ENCODE results near the gene CDR2. TPM values are rescaled to one million over a fixed set of nuclear protein-coding genes. Genes with fewer than 3 reads are reported as not detected.
A peak's percentile ranks its signal among the peaks of the same experiment; 100 is the strongest.

The CDR2 gene
- total and polyA plus RNA-seq, 2 of the 13 experiments (the other 11 are each of a cell fraction or from before 2014, with no cell fraction given) = 59.0 to 78.9 TPM

DNA sequence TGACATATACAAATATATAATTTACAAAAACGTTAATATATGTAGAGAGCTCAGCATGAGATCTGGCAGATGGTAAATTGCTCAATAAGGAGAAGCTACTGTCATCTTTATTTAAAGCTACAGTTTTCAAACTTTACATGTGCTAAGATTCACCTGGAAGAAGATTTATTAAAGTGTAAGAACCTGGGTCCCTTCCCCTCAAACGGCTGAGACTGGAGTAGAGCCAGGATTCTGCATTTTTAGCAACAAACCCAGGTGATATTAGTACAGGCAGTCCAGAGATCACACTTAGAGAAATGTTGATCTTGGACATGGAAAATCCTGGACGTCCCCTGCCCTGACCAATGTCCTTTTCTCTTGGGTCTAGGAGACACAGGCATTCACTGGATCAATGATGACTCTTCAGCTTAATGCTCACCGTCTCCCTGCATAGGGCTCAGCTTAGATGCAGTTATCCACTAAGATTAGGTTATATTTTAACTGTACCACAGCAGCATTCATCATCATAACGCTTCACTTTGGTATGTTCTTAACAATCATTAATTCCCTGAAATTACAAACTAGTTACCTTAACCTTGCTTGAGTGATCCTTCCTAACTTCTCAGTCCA lies 20.4 kb downstream of the CDR2 start (continued):
- TF ChIP-seq HOMEZ (CRISPR knock-in tag; IDR thresholded peaks at IDR 0.05; ENCODE audit: low read depth) = peak; percentile 73; the same call in 1 of the 2 replicates
- TF ChIP-seq POGZ (CRISPR knock-in tag; IDR thresholded peaks at IDR 0.05) = peak; percentile 57
- no peak for TF ChIP-seq ZFX (CRISPR knock-in tag; IDR thresholded peaks at IDR 0.05; ENCODE audit: low read depth)
- TF ChIP-seq RFX3 (CRISPR knock-in tag; IDR thresholded peaks at IDR 0.05) = no peak
- TF ChIP-seq ZNF772 (CRISPR knock-in tag; IDR thresholded peaks at IDR 0.05) = no peak
- TF ChIP-seq TEF (CRISPR knock-in tag; IDR thresholded peaks at IDR 0.05) = no peak
- TF ChIP-seq DNMT3B (CRISPR knock-in tag; conservative IDR thresholded peaks at IDR 0.05) = no peak
- no peak for TF ChIP-seq TRIM24 (CRISPR knock-in tag; IDR thresholded peaks at IDR 0.05)
- TF ChIP-seq ZBTB20 (CRISPR knock-in tag; IDR thresholded peaks at IDR 0.05; ENCODE audit: borderline replicate concordance, low read depth) = peak; percentile 75; the same call in 1 of the 2 replicates
- peak; percentile 80; the same call in 1 of the 2 replicates for TF ChIP-seq PITX1 (CRISPR knock-in tag; IDR thresholded peaks at IDR 0.05)
- 0 out of 2 replicates have a peak, but pooled peaks have one; percentile 36 for TF ChIP-seq MIER2 (CRISPR knock-in tag; IDR thresholded peaks at IDR 0.05)
- 0 out of 2 replicates have a peak, but pooled peaks have one; percentile 35 for TF ChIP-seq ZFP82 (CRISPR knock-in tag; IDR thresholded peaks at IDR 0.05; ENCODE audit: borderline replicate concordance)
- no peak for TF ChIP-seq ZNF761 (CRISPR knock-in tag; conservative IDR thresholded peaks at IDR 0.05)
- no peak for TF ChIP-seq CREB1 (IDR thresholded peaks at IDR 0.05)
- peak; percentile 41 for TF ChIP-seq CREB1 (CRISPR knock-in tag; IDR thresholded peaks at IDR 0.05)
- peak in 1 of 2 experiments; percentile 28; a peak in 1 of 4 replicates for TF ChIP-seq KLF16 (CRISPR knock-in tag; IDR thresholded peaks at IDR 0.05)
- TF ChIP-seq, protein P1, sequence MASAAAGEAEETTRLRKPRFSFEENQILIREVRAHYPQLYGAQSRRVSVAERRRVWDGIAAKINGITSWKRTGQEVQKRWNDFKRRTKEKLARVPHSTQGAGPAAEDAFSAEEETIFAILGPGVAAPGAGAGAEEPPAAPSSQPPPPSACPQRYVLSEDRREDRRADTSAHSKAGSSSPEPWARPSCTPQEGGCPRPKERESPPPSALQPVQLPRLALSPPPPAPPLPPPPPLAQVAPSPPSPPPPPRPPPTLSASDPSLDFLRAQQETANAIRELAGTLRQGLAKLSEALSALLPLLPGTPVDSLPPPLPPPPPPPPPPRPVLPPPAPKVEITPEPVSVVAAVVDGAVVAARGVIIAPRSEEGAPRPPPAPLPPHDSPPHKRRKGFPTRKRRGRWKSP (CRISPR knock-in tag; IDR thresholded peaks at IDR 0.05) = peak; percentile 43; the same call in 1 of the 2 replicates
- TF ChIP-seq, protein P2, sequence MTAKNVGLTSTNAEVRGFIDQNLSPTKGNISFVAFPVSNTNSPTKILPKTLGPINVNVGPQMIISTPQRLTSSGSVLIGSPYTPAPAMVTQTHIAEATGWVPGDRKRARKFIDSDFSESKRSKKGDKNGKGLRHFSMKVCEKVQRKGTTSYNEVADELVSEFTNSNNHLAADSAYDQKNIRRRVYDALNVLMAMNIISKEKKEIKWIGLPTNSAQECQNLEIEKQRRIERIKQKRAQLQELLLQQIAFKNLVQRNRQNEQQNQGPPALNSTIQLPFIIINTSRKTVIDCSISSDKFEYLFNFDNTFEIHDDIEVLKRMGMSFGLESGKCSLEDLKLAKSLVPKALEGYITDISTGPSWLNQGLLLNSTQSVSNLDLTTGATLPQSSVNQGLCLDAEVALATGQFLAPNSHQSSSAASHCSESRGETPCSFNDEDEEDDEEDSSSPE (CRISPR knock-in tag; IDR thresholded peaks at IDR 0.05) = no peak
- no peak for TF ChIP-seq ZNF460 (CRISPR knock-in tag; IDR thresholded peaks at IDR 0.05; ENCODE audit: borderline replicate concordance)
- TF ChIP-seq ETV6 (CRISPR knock-in tag; conservative IDR thresholded peaks at IDR 0.05) = no peak
- TF ChIP-seq ZNF264 (CRISPR knock-in tag; IDR thresholded peaks at IDR 0.05) = no peak
- TF ChIP-seq ZNF576 (CRISPR knock-in tag; IDR thresholded peaks at IDR 0.05) = no peak
- TF ChIP-seq SCMH1 (CRISPR knock-in tag; IDR thresholded peaks at IDR 0.05; ENCODE audit: borderline replicate concordance) = no peak
- TF ChIP-seq ZFP62 (CRISPR knock-in tag; IDR thresholded peaks at IDR 0.05) = no peak

Measured in HepG2 (cell line).